HepG2 (cell line): ENCODE results near the gene CES2. TPM values are rescaled to one million over a fixed set of nuclear protein-coding genes. Genes with fewer than 3 reads are reported as not detected.

Experiments used
- BRD4 ChIP-seq: sonication (generic); formaldehyde crosslinking; IDR thresholded peaks from 2 replicates; pipeline ENCODE4 v1.4.0; 2020; ENCODE audit warnings: missing genetic modification reagents
- CAMTA2 ChIP-seq: sonication (generic); formaldehyde crosslinking; IDR thresholded peaks from 2 replicates; pipeline ENCODE4 v1.4.0; 2020; ENCODE audit warnings: mild to moderate bottlenecking, missing genetic modification reagents, borderline replicate concordance
- GLI4 ChIP-seq: sonication (generic); formaldehyde crosslinking; IDR thresholded peaks from 2 replicates; pipeline ENCODE4 v1.5.1; 2020; ENCODE audit warnings: missing genetic modification reagents, mild to moderate bottlenecking, moderate library complexity, borderline replicate concordance
- MTA1 ChIP-seq: sonication (generic); formaldehyde crosslinking; IDR thresholded peaks from 2 replicates; pipeline ENCODE4 v1.4.0; 2020; ENCODE audit warnings: missing genetic modification reagents, mild to moderate bottlenecking, borderline replicate concordance
- NFKBIZ ChIP-seq: IDR thresholded peaks from 2 replicates; pipeline ENCODE4 v1.6.1; 2018; ENCODE audit warnings: missing genetic modification reagents, missing compliant biosample characterization
- PHF20 ChIP-seq: sonication (generic); formaldehyde crosslinking; IDR thresholded peaks from 2 replicates; pipeline ENCODE4 v1.5.0; 2020; ENCODE audit warnings: mild to moderate bottlenecking, missing genetic modification reagents
- PTBP1 ChIP-seq: fragments of 200-400 bp; formaldehyde crosslinking; IDR thresholded peaks from 2 replicates; pipeline ENCODE4 v1.6.1; 2018; ENCODE audit warnings: low read length, low read depth; ENCODE audit not compliant: poor library complexity, severe bottlenecking
- RARA ChIP-seq: IDR thresholded peaks from 2 replicates; pipeline ENCODE4 v1.6.1; 2016; ENCODE audit warnings: missing genetic modification reagents, missing compliant biosample characterization
- SP140L ChIP-seq: sonication (generic); formaldehyde crosslinking; IDR thresholded peaks from 2 replicates; pipeline ENCODE4 v1.4.0; 2020; ENCODE audit warnings: missing genetic modification reagents, borderline replicate concordance
- SPEN ChIP-seq: sonication (generic); formaldehyde crosslinking; IDR thresholded peaks from 2 replicates; pipeline ENCODE4 v1.5.1; 2020; ENCODE audit warnings: low read depth, mild to moderate bottlenecking, missing genetic modification reagents
- THAP11 ChIP-seq: IDR thresholded peaks from 2 replicates; pipeline ENCODE4 v1.6.1; 2016; ENCODE audit warnings: missing biosample characterization, missing genetic modification reagents
- ZNF160 ChIP-seq: sonication (generic); formaldehyde crosslinking; IDR thresholded peaks from 2 replicates; pipeline ENCODE4 v1.8.0; 2022; ENCODE audit warnings: mild to moderate bottlenecking, inconsistent platforms, missing genetic modification reagents
- ZNF7 ChIP-seq: IDR thresholded peaks from 2 replicates; pipeline ENCODE4 v1.6.1; 2016; ENCODE audit warnings: missing biosample characterization, missing genetic modification reagents
- ZNF780A ChIP-seq: sonication (generic); formaldehyde crosslinking; IDR thresholded peaks from 2 replicates; pipeline ENCODE4 v1.8.0; 2022; ENCODE audit warnings: mild to moderate bottlenecking, missing genetic modification reagents, moderate library complexity
- polyA plus RNA-seq, 8 experiments: library from polyadenylated mRNA; depleted of rRNA in 3 of 8; stranded (reverse) in 7 of 8; unstranded in 1 of 8; fragments of >200 nt; fragmentation: Illumina TruSeq in 4 of 8; extraction: Trizol in 4 of 8; gene quantifications; 2 replicates each; pipeline versions ENCODE4 v1.2.1 to v1.2.3, GENCODE V29; 2011 to 2016; ENCODE audit warnings: low read depth in 4 of 8, missing spikeins in 1 of 8, mixed read lengths in 1 of 8; ENCODE audit not compliant: insufficient read depth in 1 of 8
- total RNA-seq, 5 experiments: library from RNA; depleted of rRNA; stranded (reverse); fragments of >200 nt; fragmentation: Illumina TruSeq; extraction: Trizol; gene quantifications; 2 replicates each; pipeline ENCODE4 v1.2.3, GENCODE V29; 2016; ENCODE audit warnings: low read depth in 1 of 5
- TF ChIP-seq, protein P1 (sequence below): IDR thresholded peaks from 2 replicates; pipeline ENCODE4 v1.6.1; 2012; ENCODE audit warnings: low read length, improper control_type of control experiment
- TF ChIP-seq, protein P2 (sequence below): sonication (generic); formaldehyde crosslinking; IDR thresholded peaks from 2 replicates; pipeline ENCODE4 v1.9.0; 2021; ENCODE audit warnings: missing genetic modification reagents, borderline replicate concordance
- TF ChIP-seq, protein P3 (sequence below): sonication (generic); formaldehyde crosslinking; IDR thresholded peaks from 2 replicates; pipeline ENCODE4 v1.5.0; 2020; ENCODE audit warnings: mild to moderate bottlenecking, missing genetic modification reagents
- TF ChIP-seq, protein P4 (sequence below): fragments of 450-650 bp; IDR thresholded peaks from 2 replicates; pipeline ENCODE4 v1.6.1; 2017; ENCODE audit warnings: mild to moderate bottlenecking

Gene CES2
- total and polyA plus RNA-seq, 2 of the 13 experiments (the other 11 are each of a cell fraction or from before 2014, with no cell fraction given): 50.6 to 63.8 TPM

DNA sequence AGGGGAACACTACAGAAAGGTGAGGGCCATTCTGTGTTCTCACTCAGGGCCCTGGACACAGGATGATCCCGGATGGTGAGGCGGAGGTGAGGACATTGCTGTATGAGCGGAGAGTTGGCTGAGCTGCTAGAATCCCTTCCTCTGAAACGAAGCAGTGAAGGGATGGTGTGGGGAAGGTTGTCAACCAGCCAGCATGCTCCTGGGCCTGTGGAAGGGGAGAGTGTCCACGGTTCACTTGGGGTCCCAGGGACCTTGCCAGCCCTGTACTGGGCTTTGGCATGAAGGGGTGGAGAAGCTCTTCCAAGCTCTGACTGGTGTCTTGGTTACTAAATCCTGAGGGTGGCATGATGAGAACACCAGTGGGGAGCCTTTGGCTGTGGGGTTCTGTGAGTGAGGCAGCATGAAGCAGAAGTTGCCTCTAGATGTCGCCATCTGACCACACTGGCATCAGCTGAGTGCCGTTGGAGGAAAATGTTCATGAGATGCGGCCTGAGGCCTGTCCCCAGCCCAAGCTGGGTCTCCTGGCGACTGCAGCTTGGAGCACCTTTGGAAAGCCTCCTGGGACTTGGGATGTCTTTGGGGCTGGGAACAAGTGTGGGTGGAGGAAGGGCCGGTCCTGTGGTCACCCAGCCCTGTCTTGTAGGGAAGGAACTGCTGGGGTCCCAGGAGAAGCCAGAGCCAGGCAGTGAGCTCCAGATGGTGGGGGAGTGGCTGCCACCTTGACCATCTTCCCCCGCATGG lies 40.2 kb upstream of the CES2 start (continued):
- TF ChIP-seq PTBP1 (no peak), GLI4 (CRISPR knock-in tag) (no peak), MTA1 (CRISPR knock-in tag) (no peak), SPEN (peak; percentile 65; the same call in 1 of the 2 replicates), PHF20 (CRISPR knock-in tag) (no peak), ZNF780A (CRISPR knock-in tag) (no peak), ZNF160 (CRISPR knock-in tag) (no peak), NFKBIZ (no peak), CAMTA2 (no peak), ZNF7 (CRISPR knock-in tag) (no peak), THAP11 (0 out of 2 replicates have a peak, but pooled peaks have one; percentile 21), BRD4 (CRISPR knock-in tag) (no peak), SP140L (CRISPR knock-in tag) (0 out of 2 replicates have a peak, but pooled peaks have one; percentile 48), RARA (CRISPR knock-in tag) (no peak)
- TF ChIP-seq, protein P1, sequence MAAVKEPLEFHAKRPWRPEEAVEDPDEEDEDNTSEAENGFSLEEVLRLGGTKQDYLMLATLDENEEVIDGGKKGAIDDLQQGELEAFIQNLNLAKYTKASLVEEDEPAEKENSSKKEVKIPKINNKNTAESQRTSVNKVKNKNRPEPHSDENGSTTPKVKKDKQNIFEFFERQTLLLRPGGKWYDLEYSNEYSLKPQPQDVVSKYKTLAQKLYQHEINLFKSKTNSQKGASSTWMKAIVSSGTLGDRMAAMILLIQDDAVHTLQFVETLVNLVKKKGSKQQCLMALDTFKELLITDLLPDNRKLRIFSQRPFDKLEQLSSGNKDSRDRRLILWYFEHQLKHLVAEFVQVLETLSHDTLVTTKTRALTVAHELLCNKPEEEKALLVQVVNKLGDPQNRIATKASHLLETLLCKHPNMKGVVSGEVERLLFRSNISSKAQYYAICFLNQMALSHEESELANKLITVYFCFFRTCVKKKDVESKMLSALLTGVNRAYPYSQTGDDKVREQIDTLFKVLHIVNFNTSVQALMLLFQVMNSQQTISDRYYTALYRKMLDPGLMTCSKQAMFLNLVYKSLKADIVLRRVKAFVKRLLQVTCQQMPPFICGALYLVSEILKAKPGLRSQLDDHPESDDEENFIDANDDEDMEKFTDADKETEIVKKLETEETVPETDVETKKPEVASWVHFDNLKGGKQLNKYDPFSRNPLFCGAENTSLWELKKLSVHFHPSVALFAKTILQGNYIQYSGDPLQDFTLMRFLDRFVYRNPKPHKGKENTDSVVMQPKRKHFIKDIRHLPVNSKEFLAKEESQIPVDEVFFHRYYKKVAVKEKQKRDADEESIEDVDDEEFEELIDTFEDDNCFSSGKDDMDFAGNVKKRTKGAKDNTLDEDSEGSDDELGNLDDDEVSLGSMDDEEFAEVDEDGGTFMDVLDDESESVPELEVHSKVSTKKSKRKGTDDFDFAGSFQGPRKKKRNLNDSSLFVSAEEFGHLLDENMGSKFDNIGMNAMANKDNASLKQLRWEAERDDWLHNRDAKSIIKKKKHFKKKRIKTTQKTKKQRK: no peak
- TF ChIP-seq, protein P2, sequence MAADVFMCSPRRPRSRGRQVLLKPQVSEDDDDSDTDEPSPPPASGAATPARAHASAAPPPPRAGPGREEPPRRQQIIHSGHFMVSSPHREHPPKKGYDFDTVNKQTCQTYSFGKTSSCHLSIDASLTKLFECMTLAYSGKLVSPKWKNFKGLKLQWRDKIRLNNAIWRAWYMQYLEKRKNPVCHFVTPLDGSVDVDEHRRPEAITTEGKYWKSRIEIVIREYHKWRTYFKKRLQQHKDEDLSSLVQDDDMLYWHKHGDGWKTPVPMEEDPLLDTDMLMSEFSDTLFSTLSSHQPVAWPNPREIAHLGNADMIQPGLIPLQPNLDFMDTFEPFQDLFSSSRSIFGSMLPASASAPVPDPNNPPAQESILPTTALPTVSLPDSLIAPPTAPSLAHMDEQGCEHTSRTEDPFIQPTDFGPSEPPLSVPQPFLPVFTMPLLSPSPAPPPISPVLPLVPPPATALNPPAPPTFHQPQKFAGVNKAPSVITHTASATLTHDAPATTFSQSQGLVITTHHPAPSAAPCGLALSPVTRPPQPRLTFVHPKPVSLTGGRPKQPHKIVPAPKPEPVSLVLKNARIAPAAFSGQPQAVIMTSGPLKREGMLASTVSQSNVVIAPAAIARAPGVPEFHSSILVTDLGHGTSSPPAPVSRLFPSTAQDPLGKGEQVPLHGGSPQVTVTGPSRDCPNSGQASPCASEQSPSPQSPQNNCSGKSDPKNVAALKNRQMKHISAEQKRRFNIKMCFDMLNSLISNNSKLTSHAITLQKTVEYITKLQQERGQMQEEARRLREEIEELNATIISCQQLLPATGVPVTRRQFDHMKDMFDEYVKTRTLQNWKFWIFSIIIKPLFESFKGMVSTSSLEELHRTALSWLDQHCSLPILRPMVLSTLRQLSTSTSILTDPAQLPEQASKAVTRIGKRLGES: no peak
- TF ChIP-seq, protein P3, sequence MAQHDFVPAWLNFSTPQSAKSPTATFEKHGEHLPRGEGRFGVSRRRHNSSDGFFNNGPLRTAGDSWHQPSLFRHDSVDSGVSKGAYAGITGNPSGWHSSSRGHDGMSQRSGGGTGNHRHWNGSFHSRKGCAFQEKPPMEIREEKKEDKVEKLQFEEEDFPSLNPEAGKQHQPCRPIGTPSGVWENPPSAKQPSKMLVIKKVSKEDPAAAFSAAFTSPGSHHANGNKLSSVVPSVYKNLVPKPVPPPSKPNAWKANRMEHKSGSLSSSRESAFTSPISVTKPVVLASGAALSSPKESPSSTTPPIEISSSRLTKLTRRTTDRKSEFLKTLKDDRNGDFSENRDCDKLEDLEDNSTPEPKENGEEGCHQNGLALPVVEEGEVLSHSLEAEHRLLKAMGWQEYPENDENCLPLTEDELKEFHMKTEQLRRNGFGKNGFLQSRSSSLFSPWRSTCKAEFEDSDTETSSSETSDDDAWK (CRISPR knock-in tag): no peak
- TF ChIP-seq, protein P4, sequence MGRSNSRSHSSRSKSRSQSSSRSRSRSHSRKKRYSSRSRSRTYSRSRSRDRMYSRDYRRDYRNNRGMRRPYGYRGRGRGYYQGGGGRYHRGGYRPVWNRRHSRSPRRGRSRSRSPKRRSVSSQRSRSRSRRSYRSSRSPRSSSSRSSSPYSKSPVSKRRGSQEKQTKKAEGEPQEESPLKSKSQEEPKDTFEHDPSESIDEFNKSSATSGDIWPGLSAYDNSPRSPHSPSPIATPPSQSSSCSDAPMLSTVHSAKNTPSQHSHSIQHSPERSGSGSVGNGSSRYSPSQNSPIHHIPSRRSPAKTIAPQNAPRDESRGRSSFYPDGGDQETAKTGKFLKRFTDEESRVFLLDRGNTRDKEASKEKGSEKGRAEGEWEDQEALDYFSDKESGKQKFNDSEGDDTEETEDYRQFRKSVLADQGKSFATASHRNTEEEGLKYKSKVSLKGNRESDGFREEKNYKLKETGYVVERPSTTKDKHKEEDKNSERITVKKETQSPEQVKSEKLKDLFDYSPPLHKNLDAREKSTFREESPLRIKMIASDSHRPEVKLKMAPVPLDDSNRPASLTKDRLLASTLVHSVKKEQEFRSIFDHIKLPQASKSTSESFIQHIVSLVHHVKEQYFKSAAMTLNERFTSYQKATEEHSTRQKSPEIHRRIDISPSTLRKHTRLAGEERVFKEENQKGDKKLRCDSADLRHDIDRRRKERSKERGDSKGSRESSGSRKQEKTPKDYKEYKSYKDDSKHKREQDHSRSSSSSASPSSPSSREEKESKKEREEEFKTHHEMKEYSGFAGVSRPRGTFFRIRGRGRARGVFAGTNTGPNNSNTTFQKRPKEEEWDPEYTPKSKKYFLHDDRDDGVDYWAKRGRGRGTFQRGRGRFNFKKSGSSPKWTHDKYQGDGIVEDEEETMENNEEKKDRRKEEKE: no peak
